ENCODE data around the gene STK17B. TPM values are rescaled to one million over a fixed set of nuclear protein-coding genes. Genes with fewer than 3 reads are reported as not detected.

Gene STK17B
- total RNA-seq, 4 donors from 2014 or later = 3.6 to 21.1 (median 11.9) TPM

GRCh38 chr2:196117214-196117705 lies 54.1 kb downstream of the STK17B start:
- no peaks in the 10 kb centered on the region for H3K36me3 ChIP-seq
- 86 to 93% methylated on average over 4 of the region's 4 CpGs for WGBS, 2 donors (ENCODE audit: low coverage in 1 of 2)

GRCh38 chr2:196113061-196113974 lies 58.1 kb downstream of the STK17B start:
- Histone ChIP-seq H3K4me1 (no peaks in the 10 kb centered on the region), H3K4me3 (no peak overlapping the region), H3K27ac (peak overlapping the region in 2 of 4 donors; percentile 9 to 39), H3K36me3 (no peaks in the 10 kb centered on the region), H3K27me3 (no peaks in the 10 kb centered on the region), H3K9me3 (no peaks in the 10 kb centered on the region)
- 39 to 40% methylated on average over 6 to 7 of the region's 7 CpGs for WGBS, 2 donors (ENCODE audit: low coverage in 1 of 2)
- peak; percentile 71 for ATAC-seq
- TF ChIP-seq CTCF (IDR thresholded peaks at IDR 0.05) = no peak
- no peak for TF ChIP-seq POLR2AphosphoS5 (IDR thresholded peaks at IDR 0.05)
- TF ChIP-seq EP300 (IDR thresholded peaks at IDR 0.05) = no peak
- TF ChIP-seq POLR2A (IDR thresholded peaks at IDR 0.05) = no peak

More at GRCh38 chr2:196117214-196117705, 54.1 kb downstream of the STK17B start:
- TF ChIP-seq CTCF (IDR thresholded peaks at IDR 0.05) (no peak), EP300 (IDR thresholded peaks at IDR 0.05) (no peak), POLR2A (IDR thresholded peaks at IDR 0.05) (no peak), POLR2AphosphoS5 (IDR thresholded peaks at IDR 0.05) (no peak)
- Histone ChIP-seq H3K27me3 (no peaks in the 10 kb centered on the region), H3K27ac (no peak overlapping the region), H3K4me3 (no peak overlapping the region), H3K9me3 (no peaks in the 10 kb centered on the region), H3K4me1 (no peaks in the 10 kb centered on the region)
- ATAC-seq = no peak

- Histone ChIP-seq H3K27ac (no peak overlapping the region), H3K4me1 (no peaks in the 10 kb centered on the region), H3K9me3 (no peaks in the 10 kb centered on the region), H3K36me3 (no peaks in the 10 kb centered on the region), H3K4me3 (no peak overlapping the region), H3K27me3 (no peaks in the 10 kb centered on the region)
- ATAC-seq = no peak
- 62 to 74% methylated on average over 5 of the region's 5 CpGs for WGBS, 2 donors (ENCODE audit: low coverage in 1 of 2)
- TF ChIP-seq CTCF (IDR thresholded peaks at IDR 0.05) = no peak
- no peak for TF ChIP-seq EP300 (IDR thresholded peaks at IDR 0.05)
Measured at GRCh38 chr2:196112418-196113034, 58.9 kb downstream of the STK17B start.

- ATAC-seq = no peak
- no peaks in the 10 kb centered on the region for H3K36me3 ChIP-seq
- no peak for TF ChIP-seq POLR2AphosphoS5 (IDR thresholded peaks at IDR 0.05)
- TF ChIP-seq EP300 (IDR thresholded peaks at IDR 0.05) = no peak
- no peak for TF ChIP-seq CTCF (IDR thresholded peaks at IDR 0.05)
- TF ChIP-seq POLR2A (IDR thresholded peaks at IDR 0.05) = no peak
- WGBS, 2 donors (ENCODE audit: low coverage in 1 of 2) = 31 to 100% methylated on average over 1 of the region's 1 CpG
- H3K27me3 ChIP-seq = no peaks in the 10 kb centered on the region
- no peaks in the 10 kb centered on the region for H3K4me1 ChIP-seq
- H3K27ac ChIP-seq = no peak overlapping the region
- H3K4me3 ChIP-seq = no peak overlapping the region
- H3K9me3 ChIP-seq = no peaks in the 10 kb centered on the region
Measured at GRCh38 chr2:196108604-196109003, 62.8 kb downstream of the STK17B start.

All from gastroesophageal sphincter (tissue), 4 donors.